Transverse colon (tissue), 4 donors: Measurements from ENCODE around the gene RSRP1. TPM values are rescaled to one million over a fixed set of nuclear protein-coding genes. Genes with fewer than 3 reads are reported as not detected.
"Not testable (repeated sequence)": the region's sequence is repeated elsewhere in the genome, so short reads cannot be mapped to it uniquely, and the experiment has no call there.

Experiments used
- DNase-seq: peaks from one replicate; pipeline ENCODE4 v3.0.0-alpha.2; 2019
- H3K27ac ChIP-seq, 4 donors: fragments of 200-600 bp; sonication (generic); 2 replicates each; pipeline ENCODE4 v1.5.1; 2016 to 2018; ENCODE audit warnings: inconsistent platforms in 4 of 4
- H3K27me3 ChIP-seq: fragments of 200-600 bp; sonication (generic); 2 replicates; pipeline ENCODE4 v1.5.1; 2017; ENCODE audit warnings: inconsistent platforms
- H3K36me3 ChIP-seq, 4 donors: fragments of 200-600 bp; sonication (generic); 2 replicates each; pipeline ENCODE4 v1.5.1; 2017 to 2019; ENCODE audit warnings: inconsistent platforms in 4 of 4
- H3K4me1 ChIP-seq, 4 donors: fragments of 200-600 bp; sonication (generic); 2 replicates each; pipeline ENCODE4 v1.5.1; 2017 to 2020; ENCODE audit warnings: inconsistent platforms in 4 of 4
- H3K4me3 ChIP-seq, 4 donors: fragments of 200-600 bp; sonication (generic); 1 replicate in 1 of 4; 2 replicates in 3 of 4; pipeline versions ENCODE4 v1.5.1 to v1.6.1; 2017 to 2019; ENCODE audit warnings: inconsistent platforms in 4 of 4
- H3K9me3 ChIP-seq, 2 donors: fragments of 200-600 bp; sonication (generic); 2 replicates each; pipeline ENCODE4 v1.5.1; 2017 to 2019; ENCODE audit warnings: inconsistent platforms in 2 of 2
- EP300 ChIP-seq: sonication (generic); formaldehyde crosslinking; IDR thresholded peaks from one replicate; pipeline ENCODE4 v1.6.1; 2017; ENCODE audit warnings: antibody characterized with exemption, low read depth
- POLR2A ChIP-seq: fragments of 450-650 bp; IDR thresholded peaks from one replicate; pipeline ENCODE4 v1.6.1; 2016; ENCODE audit warnings: antibody characterized with exemption, mild to moderate bottlenecking, moderate library complexity
- POLR2AphosphoS5 ChIP-seq, 3 donors: sonication (generic); formaldehyde crosslinking; IDR thresholded peaks; one replicate each; pipeline ENCODE4 v1.6.1; 2016; ENCODE audit warnings: antibody characterized with exemption in 3 of 3
- WGBS, 2 donors: methylation state at CpG; one replicate each; pipeline ENCODE4 v1.1.5; 2018; ENCODE audit warnings: low coverage in 1 of 2; 5-methylcytosine and 5-hydroxymethylcytosine counted together
- in situ Hi-C, 4 donors: fragments of 200-750 bp; cut with MboI; loops; one replicate each; pipeline versions ENCODE4 v1.15.0 to v1.15.1; 2017; ENCODE audit warnings: low sequenced_read_pairs in 3 of 4, low pct_ligation_motif_present in 1 of 4, low pct_unique_long_range_greater_than_20kb in 1 of 4
- intact Hi-C: fragments of 100-400 bp; cut with DNase I; formaldehyde crosslinking; loops from one replicate; pipeline ENCODE4 v1.15.1; 2023; ENCODE audit warnings: low total_unique reads
- total RNA-seq, 4 donors: library from RNA; depleted of rRNA; stranded (reverse); fragments of >200 nt; gene quantifications; one replicate each; pipeline ENCODE4 v1.1.0, GENCODE V29; 2016
- TF ChIP-seq, protein P1 (sequence below), 5 experiments: fragments of 200-600 bp in 3 of 5; fragments of 450-650 bp in 2 of 5; sonication (generic) in 3 of 5; IDR thresholded peaks; 1 replicate in 2 of 5; 2 replicates in 3 of 5; pipeline ENCODE4 v1.5.1; 2016 to 2017; ENCODE audit warnings: antibody characterized with exemption in 5 of 5, inconsistent platforms in 3 of 5, mild to moderate bottlenecking in 2 of 5, moderate library complexity in 1 of 5

Gene RSRP1
- total RNA-seq, 4 donors from 2014 or later: 231 to 467 (median 279) TPM

DNA sequence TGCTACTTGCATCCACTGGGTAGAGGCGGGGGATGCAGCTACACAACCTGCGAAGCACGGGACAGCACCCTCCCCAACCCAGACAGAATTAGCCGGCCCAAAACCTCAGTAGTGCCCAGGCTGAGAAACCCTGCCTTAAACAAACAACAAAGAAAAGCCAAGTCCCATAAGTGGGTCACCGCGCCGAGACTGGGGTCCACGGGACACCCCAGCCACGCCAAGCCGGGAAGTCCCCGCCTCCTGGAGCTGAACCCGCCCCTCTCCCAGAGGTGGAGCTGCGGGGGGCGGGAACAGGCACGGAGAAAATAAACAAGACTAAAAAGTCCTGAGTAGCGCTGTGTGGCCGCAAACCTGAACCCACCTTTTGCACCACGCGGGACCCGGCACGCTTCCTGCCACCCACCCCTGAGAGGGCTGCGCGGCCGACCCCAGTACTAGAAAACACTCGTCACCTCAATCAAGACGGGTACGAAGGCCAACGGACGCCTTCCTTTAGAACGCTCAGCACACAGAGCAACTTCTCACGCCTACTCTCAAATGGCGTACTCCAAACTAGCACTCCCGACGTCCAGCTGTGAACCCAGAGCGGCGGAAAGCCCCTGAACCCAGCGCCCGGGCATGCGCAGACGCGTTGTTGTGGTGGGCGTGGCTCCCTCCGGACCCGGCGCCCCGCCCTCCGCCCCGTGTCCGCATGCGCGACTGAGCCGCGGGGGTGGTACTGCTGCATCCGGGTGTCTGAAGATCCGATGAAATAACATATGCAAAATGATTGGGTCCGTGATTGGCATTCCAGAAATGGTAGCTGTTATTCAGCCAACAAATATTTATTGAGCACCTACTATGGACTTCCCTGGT, 20.3 kb upstream of the RSRP1 start:
- H3K36me3 ChIP-seq, H3K9me3 ChIP-seq, H3K27me3 ChIP-seq, intact Hi-C loops, in situ Hi-C loops: not testable (repeated sequence)
- DNase-seq: peak; percentile 84
- Histone ChIP-seq H3K4me3 (peak overlapping the region in 3 of 4 donors; percentile 54 to 83 (median 55)), H3K27ac (peak overlapping the region; percentile 83 to 91 (median 90)), H3K4me1 (peaks cover 0 to 11% (median 3%) of the 10 kb centered on the region in 4 donors)
- 0% methylated on average over 2 of the region's 56 CpGs; no CpG with 5 or more reads in 1 of the 2 donors for WGBS, 2 donors
- TF ChIP-seq POLR2A (peak; percentile 46), POLR2AphosphoS5 (IDR thresholded peaks at IDR 0.05) (peak in 1 of 3 donors; percentile 47)

DNA sequence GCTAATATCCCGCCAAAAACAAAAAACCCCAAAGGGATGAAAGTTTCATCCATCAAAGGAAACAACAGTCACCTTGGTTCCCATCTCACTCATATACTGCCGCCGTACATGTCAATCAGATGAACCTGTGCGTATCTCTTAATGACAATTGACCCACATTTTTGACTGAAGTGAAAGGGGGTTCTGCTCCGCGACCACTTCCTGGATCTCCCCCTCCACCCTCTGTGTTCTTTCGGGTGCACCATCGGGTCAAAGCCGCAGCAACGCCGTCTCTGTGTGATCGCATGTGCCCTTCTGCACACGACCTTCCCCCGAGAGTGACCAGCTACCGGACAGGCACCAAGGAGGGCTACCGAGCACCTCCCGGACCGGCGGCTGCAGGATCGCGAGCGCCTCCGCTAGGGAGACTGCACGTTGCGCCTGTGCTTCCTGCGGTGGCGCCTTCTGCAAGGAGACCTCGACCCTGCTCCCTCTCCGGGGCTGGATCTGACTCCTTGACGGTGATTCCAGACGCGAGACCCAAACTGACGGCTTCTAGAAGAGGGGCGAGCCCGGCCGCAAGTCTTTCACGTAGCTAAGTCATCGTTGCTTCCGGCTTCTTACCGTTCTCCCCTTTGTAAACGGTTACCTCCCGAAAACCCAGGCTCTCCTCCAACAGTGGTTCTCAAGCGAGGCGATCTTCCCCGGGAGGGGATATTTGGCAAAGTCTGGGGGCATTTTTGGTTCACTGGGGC, 19.5 kb upstream of the RSRP1 start:
- H3K9me3 ChIP-seq, in situ Hi-C loops, H3K27me3 ChIP-seq, intact Hi-C loops, H3K36me3 ChIP-seq: not testable (repeated sequence)
- Histone ChIP-seq H3K4me3 (peak overlapping the region in 3 of 4 donors; percentile 54 to 83 (median 55)), H3K27ac (peak overlapping the region in 3 of 4 donors; percentile 37 to 91 (median 91)), H3K4me1 (peaks cover 0 to 11% (median 3%) of the 10 kb centered on the region in 4 donors)
- peak; percentile 20 for DNase-seq
- WGBS, 2 donors: 1 to 20% methylated on average over 1 to 7 of the region's 45 CpGs

DNA sequence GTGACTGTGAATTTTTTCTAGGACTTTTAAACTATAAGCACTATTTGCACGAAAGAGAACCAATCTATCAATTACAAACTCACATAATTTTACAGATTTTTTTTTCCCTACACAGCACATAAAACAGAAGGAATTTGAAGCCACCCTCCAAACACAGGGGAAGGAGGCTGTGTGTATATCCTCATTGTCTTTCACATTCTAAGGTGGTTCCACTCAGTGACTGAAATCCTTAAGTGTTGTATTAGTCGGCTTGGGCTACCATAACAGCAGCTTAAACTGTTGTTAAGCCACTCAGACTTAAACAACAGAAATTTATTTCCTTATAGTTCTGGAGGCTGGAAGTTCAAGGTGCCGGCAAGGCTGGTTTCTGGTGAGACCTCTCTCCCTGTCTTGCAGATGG, 13.1 kb upstream of the RSRP1 start:
- H3K27ac ChIP-seq, H3K36me3 ChIP-seq, H3K9me3 ChIP-seq, H3K4me3 ChIP-seq, DNase-seq, in situ Hi-C loops, H3K4me1 ChIP-seq, intact Hi-C loops, H3K27me3 ChIP-seq: not testable (repeated sequence)
- WGBS, 2 donors: 77 to 83% methylated on average over 3 of the region's 3 CpGs

DNA sequence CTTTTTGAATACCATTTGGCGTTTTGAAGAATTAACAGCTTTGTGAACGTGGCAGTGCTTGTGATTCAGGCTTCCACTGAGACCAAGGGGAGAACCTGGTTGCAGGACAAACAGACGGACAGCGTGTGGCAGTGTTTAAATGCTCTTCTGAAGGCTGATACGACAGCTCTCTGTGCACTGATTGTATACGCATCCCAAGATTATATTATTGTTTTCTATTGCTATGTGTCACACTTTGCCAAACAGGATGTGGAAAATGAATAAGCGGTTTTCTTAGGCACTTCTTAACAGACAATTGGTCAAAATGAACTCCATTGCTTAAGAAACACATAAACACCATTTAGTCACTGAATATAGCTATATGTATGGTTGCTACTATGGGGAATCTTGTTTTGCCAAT, 12.6 kb upstream of the RSRP1 start:
- H3K4me3 ChIP-seq, H3K27ac ChIP-seq, H3K4me1 ChIP-seq, intact Hi-C loops, H3K36me3 ChIP-seq, H3K27me3 ChIP-seq, DNase-seq, H3K9me3 ChIP-seq: not testable (repeated sequence)
- in situ Hi-C loops: loop anchor here in 1 of 4 donors (10.0 kb wide), 1 partner anchor 85 kb away; no protein-coding TSS in a partner anchor
- 62 to 75% methylated on average over 2 to 7 of the region's 7 CpGs for WGBS, 2 donors

- no peak overlapping the region for H3K4me3 ChIP-seq
- no peaks in the 10 kb centered on the region for H3K27me3 ChIP-seq
- H3K27ac ChIP-seq: no peak overlapping the region
- TF ChIP-seq POLR2AphosphoS5 (IDR thresholded peaks at IDR 0.05) (no peak), EP300 (no peak), POLR2A (no peak)
- TF ChIP-seq, protein P1, sequence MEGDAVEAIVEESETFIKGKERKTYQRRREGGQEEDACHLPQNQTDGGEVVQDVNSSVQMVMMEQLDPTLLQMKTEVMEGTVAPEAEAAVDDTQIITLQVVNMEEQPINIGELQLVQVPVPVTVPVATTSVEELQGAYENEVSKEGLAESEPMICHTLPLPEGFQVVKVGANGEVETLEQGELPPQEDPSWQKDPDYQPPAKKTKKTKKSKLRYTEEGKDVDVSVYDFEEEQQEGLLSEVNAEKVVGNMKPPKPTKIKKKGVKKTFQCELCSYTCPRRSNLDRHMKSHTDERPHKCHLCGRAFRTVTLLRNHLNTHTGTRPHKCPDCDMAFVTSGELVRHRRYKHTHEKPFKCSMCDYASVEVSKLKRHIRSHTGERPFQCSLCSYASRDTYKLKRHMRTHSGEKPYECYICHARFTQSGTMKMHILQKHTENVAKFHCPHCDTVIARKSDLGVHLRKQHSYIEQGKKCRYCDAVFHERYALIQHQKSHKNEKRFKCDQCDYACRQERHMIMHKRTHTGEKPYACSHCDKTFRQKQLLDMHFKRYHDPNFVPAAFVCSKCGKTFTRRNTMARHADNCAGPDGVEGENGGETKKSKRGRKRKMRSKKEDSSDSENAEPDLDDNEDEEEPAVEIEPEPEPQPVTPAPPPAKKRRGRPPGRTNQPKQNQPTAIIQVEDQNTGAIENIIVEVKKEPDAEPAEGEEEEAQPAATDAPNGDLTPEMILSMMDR (IDR thresholded peaks at IDR 0.05): no peak
- H3K9me3 ChIP-seq: no peaks in the 10 kb centered on the region
- intact Hi-C loops (no loop called here), in situ Hi-C loops (loop anchor here in 1 of 4 donors (10.0 kb wide), 1 partner anchor 88 kb away; no protein-coding TSS in a partner anchor)
- no peaks in the 10 kb centered on the region for H3K4me1 ChIP-seq
- 70 to 82% methylated on average over 1 of the region's 1 CpG for WGBS, 2 donors
- H3K36me3 ChIP-seq: no peaks in the 10 kb centered on the region
- no peak for DNase-seq
Observed at GRCh38 chr1:25257196-25257595, 9.9 kb upstream of the RSRP1 start.

- H3K4me1 ChIP-seq: no peaks in the 10 kb centered on the region
- in situ Hi-C loops (loop anchor here in 1 of 4 donors (10.0 kb wide), 1 partner anchor 88 kb away; no protein-coding TSS in a partner anchor), intact Hi-C loops (no loop called here)
- H3K36me3 ChIP-seq: no peaks in the 10 kb centered on the region
- no peak for DNase-seq
- H3K4me3 ChIP-seq: no peak overlapping the region
- no peaks in the 10 kb centered on the region for H3K9me3 ChIP-seq
- no peak for TF ChIP-seq POLR2A
- TF ChIP-seq, protein P1 (IDR thresholded peaks at IDR 0.05): no peak
- no peak for TF ChIP-seq POLR2AphosphoS5 (IDR thresholded peaks at IDR 0.05)
- TF ChIP-seq EP300: no peak
- H3K27ac ChIP-seq: no peak overlapping the region
- no peaks in the 10 kb centered on the region for H3K27me3 ChIP-seq
- WGBS, 2 donors: 94 to 100% methylated on average over 1 to 5 of the region's 5 CpGs
Observed at GRCh38 chr1:25256578-25256965, 9.3 kb upstream of the RSRP1 start.
